HG03135 (cell line): ENCODE data around the gene CUL3.

ENCODE experiments used
- ATAC-seq: cut with Tn5 transposase; IDR thresholded peaks from one replicate; pipeline ENCODE4 v1.9.1; 2021; ENCODE audit warnings: mild to moderate bottlenecking, moderate library complexity; ENCODE audit not compliant: unreplicated experiment

The CUL3 gene

GRCh38 chr2:224432003-224432579, 153.1 kb downstream of the CUL3 start:
- no peak for ATAC-seq

GRCh38 chr2:224429441-224429810, 155.7 kb downstream of the CUL3 start:
- no peak for ATAC-seq

- no peak for ATAC-seq
Observed at GRCh38 chr2:224428787-224429440, 156.2 kb downstream of the CUL3 start.

- no peak for ATAC-seq
Observed at GRCh38 chr2:224427471-224427870, 157.7 kb downstream of the CUL3 start.

GRCh38 chr2:224426656-224427055, 158.5 kb downstream of the CUL3 start:
- ATAC-seq, result no peak

- ATAC-seq, result no peak
Observed at GRCh38 chr2:224421065-224421464, 164.1 kb downstream of the CUL3 start.
